Measurements from ENCODE around the gene SLC44A1.

DNA sequence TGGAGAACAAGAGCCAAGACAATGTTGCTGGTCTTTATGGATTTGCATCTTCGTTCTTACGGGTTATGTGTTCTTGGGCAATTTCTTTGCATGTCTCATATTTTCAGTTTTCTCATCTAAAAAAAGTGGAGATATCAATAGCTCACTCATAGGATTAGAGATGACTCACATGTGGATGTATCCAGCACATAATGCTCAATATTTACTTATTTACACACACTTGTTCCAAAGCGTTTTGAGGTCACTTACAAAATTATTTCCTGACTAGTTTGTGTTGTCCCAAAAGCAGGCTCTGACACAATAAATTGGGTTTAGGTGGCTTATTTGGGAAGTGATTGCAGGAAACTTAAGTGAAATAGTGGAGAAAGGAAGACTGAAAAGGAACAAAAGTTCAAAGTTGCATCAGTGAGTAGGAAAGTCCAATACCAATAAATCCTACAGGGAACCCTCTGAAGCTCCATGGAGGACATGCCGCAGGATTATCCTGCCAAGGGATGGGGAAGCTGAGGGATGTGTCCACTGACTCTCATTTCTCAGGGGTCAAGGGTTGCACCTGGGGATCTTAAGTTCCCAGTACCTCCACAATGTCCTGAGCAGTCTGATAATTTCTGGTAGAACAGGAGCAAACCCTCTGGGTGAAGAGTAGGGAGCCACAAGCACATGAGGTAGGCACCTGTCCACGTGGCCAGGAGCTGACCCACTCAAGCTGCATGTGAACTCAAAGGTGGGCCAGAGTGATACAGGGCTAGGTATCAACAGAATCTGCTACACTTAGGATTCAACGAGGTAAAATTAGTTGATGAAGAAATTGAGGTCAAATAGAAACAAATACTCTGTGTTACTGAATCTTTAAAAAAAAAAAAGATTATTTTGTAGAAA lies 37.4 kb upstream of the SLC44A1 start:
- TF ChIP-seq, protein P1, sequence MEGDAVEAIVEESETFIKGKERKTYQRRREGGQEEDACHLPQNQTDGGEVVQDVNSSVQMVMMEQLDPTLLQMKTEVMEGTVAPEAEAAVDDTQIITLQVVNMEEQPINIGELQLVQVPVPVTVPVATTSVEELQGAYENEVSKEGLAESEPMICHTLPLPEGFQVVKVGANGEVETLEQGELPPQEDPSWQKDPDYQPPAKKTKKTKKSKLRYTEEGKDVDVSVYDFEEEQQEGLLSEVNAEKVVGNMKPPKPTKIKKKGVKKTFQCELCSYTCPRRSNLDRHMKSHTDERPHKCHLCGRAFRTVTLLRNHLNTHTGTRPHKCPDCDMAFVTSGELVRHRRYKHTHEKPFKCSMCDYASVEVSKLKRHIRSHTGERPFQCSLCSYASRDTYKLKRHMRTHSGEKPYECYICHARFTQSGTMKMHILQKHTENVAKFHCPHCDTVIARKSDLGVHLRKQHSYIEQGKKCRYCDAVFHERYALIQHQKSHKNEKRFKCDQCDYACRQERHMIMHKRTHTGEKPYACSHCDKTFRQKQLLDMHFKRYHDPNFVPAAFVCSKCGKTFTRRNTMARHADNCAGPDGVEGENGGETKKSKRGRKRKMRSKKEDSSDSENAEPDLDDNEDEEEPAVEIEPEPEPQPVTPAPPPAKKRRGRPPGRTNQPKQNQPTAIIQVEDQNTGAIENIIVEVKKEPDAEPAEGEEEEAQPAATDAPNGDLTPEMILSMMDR (IDR thresholded peaks at IDR 0.05; ENCODE audit: low read length), result no peak
- no peak for TF ChIP-seq EZH2 (IDR thresholded peaks at IDR 0.05; ENCODE audit: borderline replicate concordance, low read length)

Data from OCI-LY1 (cell line).